Sigmoid colon (tissue), 4 donors: ENCODE measurements around the gene SARNP.

ENCODE experiments used
- CTCF ChIP-seq, 4 experiments: fragments of 450-650 bp in 3 of 4; fragments of 200-600 bp in 1 of 4; IDR thresholded peaks; one replicate each; pipeline ENCODE4 v1.5.1; 2016 to 2019; ENCODE audit warnings: antibody characterized with exemption in 4 of 4, mild to moderate bottlenecking in 3 of 4, moderate library complexity in 2 of 4
- EP300 ChIP-seq, 4 donors: sonication (generic); formaldehyde crosslinking; IDR thresholded peaks; one replicate each; pipeline ENCODE4 v1.6.1; 2017; ENCODE audit warnings: antibody characterized with exemption in 4 of 4
- POLR2AphosphoS5 ChIP-seq, 4 donors: sonication (generic); formaldehyde crosslinking; IDR thresholded peaks; one replicate each; pipeline ENCODE4 v1.6.1; 2017; ENCODE audit warnings: antibody characterized with exemption in 4 of 4

- no peak for TF ChIP-seq CTCF (IDR thresholded peaks at IDR 0.05)
- no peak for TF ChIP-seq EP300 (IDR thresholded peaks at IDR 0.05)
- TF ChIP-seq POLR2AphosphoS5 (IDR thresholded peaks at IDR 0.05) = no peak
Observed at GRCh38 chr12:55767156-55767555, 50.4 kb downstream of the SARNP start.
